ENCODE results near the gene SORT1.
"Not testable (repeated sequence)": the region's sequence is repeated elsewhere in the genome, so short reads cannot be mapped to it uniquely, and the experiment has no call there.

SORT1 gene

DNA sequence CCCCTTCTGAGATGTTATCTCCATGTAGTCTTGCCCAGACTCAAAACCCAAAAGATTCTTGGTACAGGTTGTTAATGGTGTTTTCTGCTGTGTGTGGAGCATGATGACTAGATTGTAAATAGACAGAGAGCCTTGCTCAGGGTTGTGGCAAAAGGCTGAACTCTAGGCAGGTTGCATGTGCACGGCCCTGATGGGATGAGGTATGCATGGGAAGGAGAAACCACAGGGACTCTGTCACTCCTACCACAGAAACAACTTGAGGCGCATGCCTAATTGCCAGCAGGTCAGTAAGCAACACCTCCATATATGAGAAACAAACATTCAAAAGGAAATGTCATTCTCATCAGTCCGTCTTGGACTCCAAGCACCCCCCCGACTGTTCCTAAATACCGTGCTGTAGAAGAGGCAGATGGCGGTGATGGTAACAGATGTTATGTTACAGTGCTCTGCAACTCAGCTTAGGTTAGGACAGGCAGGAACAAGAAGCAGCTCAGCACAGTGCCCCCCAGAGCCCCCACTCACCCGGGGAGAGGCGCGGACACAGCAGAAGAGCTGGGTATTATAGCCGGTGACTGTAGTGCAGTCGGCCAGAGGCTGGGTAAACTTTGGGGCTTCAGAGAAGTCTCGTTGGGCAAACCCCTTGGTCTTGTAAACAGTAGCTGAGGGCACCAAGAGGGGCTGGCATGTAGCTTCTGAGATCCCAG lies 101.9 kb downstream of the SORT1 start:
- ATAC-seq (replicated peaks; ENCODE audit: extremely low read depth, poor library complexity, severe bottlenecking): no peak
- Mint-ChIP-seq H3K4me3 (no peak overlapping the region), H3K27me3 (peaks cover 60% of the 10 kb centered on the region), H3K9me3 (no peaks in the 10 kb centered on the region), H3K36me3 (ENCODE audit: insufficient read depth) (no peaks in the 10 kb centered on the region), H3K4me1 (no peaks in the 10 kb centered on the region), H3K27ac (ENCODE audit: low read depth) (no peak overlapping the region)
- no peak for DNase-seq (ENCODE audit: low spot score in 2 of 2)

DNA sequence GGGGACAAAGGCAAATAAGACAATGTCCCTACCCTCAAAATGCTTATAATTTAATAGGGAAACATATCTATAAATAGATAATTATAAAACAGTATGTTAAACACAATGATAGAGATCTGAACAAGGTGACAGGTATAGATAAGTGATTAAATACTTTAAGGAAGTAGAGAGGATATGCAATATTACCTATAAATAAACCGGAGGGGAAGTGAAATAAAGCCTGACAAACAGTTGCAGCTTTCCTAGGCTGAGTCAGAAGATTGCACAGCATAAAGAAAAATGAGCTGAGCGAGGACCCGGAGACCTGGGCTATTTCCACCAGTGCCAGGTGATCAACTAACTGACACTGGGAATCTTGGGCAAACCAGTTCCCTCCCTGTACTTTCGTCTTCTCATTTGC lies 103.2 kb downstream of the SORT1 start:
- Mint-ChIP-seq H3K4me1 (no peaks in the 10 kb centered on the region), H3K4me3 (no peak overlapping the region), H3K9me3 (no peaks in the 10 kb centered on the region), H3K27me3 (peaks cover 56% of the 10 kb centered on the region), H3K36me3 (ENCODE audit: insufficient read depth) (no peaks in the 10 kb centered on the region), H3K27ac (ENCODE audit: low read depth) (no peak overlapping the region)
- no peak for DNase-seq (ENCODE audit: low spot score in 2 of 2)
- no peak for ATAC-seq (replicated peaks; ENCODE audit: extremely low read depth, poor library complexity, severe bottlenecking)

DNA sequence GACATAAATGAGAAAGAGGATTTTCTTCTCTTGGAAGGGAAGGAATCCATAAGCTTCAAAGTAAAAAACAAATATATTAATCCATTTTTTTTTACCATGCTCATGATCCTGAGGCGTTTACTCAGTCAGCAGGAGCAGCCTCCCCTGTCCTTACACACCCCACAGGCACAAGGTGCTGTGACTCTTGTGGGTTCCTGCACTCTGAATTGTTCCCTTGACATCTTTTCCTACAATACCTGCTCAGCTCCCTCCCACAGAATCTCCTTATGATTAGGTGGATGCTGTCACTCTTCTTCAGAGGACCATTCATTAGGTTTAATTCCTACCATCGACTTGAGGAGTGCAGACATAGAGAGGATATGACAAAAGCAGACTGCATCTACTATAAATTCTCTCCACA lies 104.7 kb downstream of the SORT1 start:
- Mint-ChIP-seq H3K36me3 (ENCODE audit: insufficient read depth) (no peaks in the 10 kb centered on the region), H3K9me3 (no peaks in the 10 kb centered on the region), H3K4me1 (no peaks in the 10 kb centered on the region), H3K27ac (ENCODE audit: low read depth) (no peak overlapping the region), H3K27me3 (peaks cover 53% of the 10 kb centered on the region), H3K4me3 (no peak overlapping the region)
- ATAC-seq (replicated peaks; ENCODE audit: extremely low read depth, poor library complexity, severe bottlenecking): no peak
- no peak for DNase-seq (ENCODE audit: low spot score in 2 of 2)

- DNase-seq (ENCODE audit: low spot score in 2 of 2) (no peak), ATAC-seq (replicated peaks; ENCODE audit: extremely low read depth, poor library complexity, severe bottlenecking) (no peak)
- Mint-ChIP-seq H3K4me3 (no peak overlapping the region), H3K27ac (ENCODE audit: low read depth) (no peak overlapping the region), H3K27me3 (peaks cover 53% of the 10 kb centered on the region), H3K36me3 (ENCODE audit: insufficient read depth) (no peaks in the 10 kb centered on the region), H3K4me1 (no peaks in the 10 kb centered on the region), H3K9me3 (no peaks in the 10 kb centered on the region)
Measured at GRCh38 chr1:109292364-109292763, 105.4 kb downstream of the SORT1 start.

DNA sequence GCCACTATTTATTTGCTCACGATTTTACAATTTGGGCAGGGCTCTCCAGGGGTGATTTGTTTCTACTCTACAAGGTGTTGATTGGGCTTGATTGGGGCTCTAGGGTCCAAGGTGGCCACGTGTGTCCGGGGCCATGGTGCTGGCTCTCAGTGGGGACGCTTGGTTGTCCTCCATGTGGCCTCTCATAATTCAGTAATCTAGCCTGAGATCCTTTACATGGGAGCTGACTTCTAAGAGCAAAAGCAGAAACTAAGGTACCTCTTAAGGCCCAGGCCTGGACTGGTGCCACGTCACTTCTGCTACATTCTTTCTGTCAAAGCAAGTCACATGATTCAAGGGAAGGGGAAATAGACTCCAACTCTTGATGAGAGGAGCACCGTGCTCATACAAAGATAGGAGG lies 106.7 kb downstream of the SORT1 start:
- Mint-ChIP-seq H3K27ac (ENCODE audit: low read depth) (no peak overlapping the region), H3K36me3 (ENCODE audit: insufficient read depth) (no peaks in the 10 kb centered on the region), H3K27me3 (peaks cover 53% of the 10 kb centered on the region), H3K4me1 (no peaks in the 10 kb centered on the region), H3K9me3 (no peaks in the 10 kb centered on the region), H3K4me3 (no peak overlapping the region)
- ATAC-seq (replicated peaks; ENCODE audit: extremely low read depth, poor library complexity, severe bottlenecking) (no peak), DNase-seq (ENCODE audit: low spot score in 2 of 2) (no peak)

- ATAC-seq (replicated peaks; ENCODE audit: extremely low read depth, poor library complexity, severe bottlenecking) (no peak), DNase-seq (ENCODE audit: low spot score in 2 of 2) (no peak)
- Mint-ChIP-seq H3K4me1 (no peaks in the 10 kb centered on the region), H3K27me3 (peaks cover 44% of the 10 kb centered on the region), H3K9me3 (no peaks in the 10 kb centered on the region), H3K4me3 (no peak overlapping the region), H3K36me3 (ENCODE audit: insufficient read depth) (no peaks in the 10 kb centered on the region), H3K27ac (ENCODE audit: low read depth) (no peak overlapping the region)
Measured at GRCh38 chr1:109290137-109290536, 107.6 kb downstream of the SORT1 start.

DNA sequence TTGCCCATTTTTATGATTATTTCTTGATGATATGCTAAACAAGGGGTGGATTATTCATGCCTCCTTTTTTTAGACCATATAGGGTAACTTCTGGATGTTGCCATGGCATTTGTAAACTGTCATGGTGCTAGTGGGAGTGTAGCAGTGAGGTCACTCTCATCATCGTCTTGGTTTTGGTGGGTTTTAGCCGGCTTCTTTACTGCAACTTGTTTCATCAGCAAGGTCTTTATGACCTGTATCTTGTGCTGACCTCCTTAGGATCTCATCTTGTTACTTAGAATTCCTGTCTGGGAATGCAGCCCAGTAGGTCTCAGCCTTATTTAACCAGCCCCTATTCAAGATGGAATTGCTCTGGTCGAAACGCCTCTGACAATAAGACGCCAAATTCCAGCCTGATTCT lies 111.0 kb downstream of the SORT1 start:
- ATAC-seq (replicated peaks; ENCODE audit: extremely low read depth, poor library complexity, severe bottlenecking); H3K27ac Mint-ChIP-seq (ENCODE audit: low read depth); H3K36me3 Mint-ChIP-seq (ENCODE audit: insufficient read depth); DNase-seq (ENCODE audit: low spot score in 2 of 2); H3K4me3 Mint-ChIP-seq; H3K9me3 Mint-ChIP-seq: not testable (repeated sequence)
- Mint-ChIP-seq H3K27me3 (peaks cover 12% of the 10 kb centered on the region), H3K4me1 (peaks cover 18% of the 10 kb centered on the region)

DNA sequence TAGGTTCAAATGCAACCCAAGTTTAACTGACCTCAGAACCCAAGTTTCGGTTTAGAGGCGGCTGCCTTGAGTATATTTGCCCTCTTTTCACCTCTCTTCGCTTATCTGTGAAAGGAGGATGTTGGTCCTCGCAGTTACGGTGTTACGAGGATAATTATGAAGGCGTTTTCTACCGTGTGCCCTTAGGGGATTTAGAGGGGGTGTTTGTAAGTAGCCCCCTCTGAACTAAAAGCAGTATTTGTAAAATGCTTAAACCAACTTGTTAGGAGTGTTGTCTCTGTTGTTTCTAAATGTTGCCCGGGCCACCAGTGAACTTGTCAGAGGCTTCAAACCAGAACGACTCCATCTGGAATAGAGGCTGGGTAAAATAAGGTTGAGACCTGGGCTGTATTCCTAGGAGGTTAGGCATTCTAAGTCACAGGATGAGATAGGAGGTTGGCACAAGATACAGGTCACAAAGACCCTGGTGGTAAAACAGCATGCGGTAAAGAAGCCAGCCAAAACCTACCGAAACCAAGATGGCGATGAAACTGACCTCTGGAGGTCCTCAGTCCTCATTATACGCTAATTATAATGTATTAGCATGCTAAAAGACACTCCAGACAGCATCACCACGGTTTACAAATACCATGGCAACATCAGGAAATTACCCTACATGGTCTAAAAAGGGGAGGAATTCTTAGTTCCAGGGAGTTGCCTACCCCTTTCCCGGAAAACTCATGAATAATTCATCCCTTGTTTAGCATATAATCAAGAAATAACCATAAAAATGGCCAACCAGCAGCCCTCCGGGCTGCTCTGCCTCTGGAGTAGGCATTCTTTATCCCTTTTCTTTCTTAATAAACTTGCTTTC lies 113.7 kb downstream of the SORT1 start:
- Mint-ChIP-seq H3K27ac (ENCODE audit: low read depth) (peak overlapping the region; percentile 80), H3K4me3 (peak overlapping the region; percentile 91)
- ATAC-seq (replicated peaks; ENCODE audit: extremely low read depth, poor library complexity, severe bottlenecking): peak; percentile 42

GRCh38 chr1:109282952-109283747 lies 114.6 kb downstream of the SORT1 start, which contains the start of gene PSRC1:
PSRC1 (minus strand) TSS chr1:109283145.
- H3K27me3 Mint-ChIP-seq: no peaks in the 10 kb centered on the region
- peak within 1 kb of the TSS; percentile 80 for H3K27ac Mint-ChIP-seq (ENCODE audit: low read depth)
- peak within 1 kb of the TSS; percentile 91 for H3K4me3 Mint-ChIP-seq
- peaks cover 18% of the 10 kb centered on the region for H3K4me1 Mint-ChIP-seq
- ATAC-seq (replicated peaks; ENCODE audit: extremely low read depth, poor library complexity, severe bottlenecking): peak; percentile 92
- DNase-seq (ENCODE audit: low spot score in 2 of 2): peak; percentile 82 to 88
- H3K36me3 Mint-ChIP-seq (ENCODE audit: insufficient read depth): peaks cover 6% of the 10 kb centered on the region
- no peaks in the 10 kb centered on the region for H3K9me3 Mint-ChIP-seq

More for the DNA sequence above, 113.7 kb downstream of the SORT1 start:
- Mint-ChIP-seq H3K9me3 (no peaks in the 10 kb centered on the region), H3K36me3 (ENCODE audit: insufficient read depth) (peaks cover 6% of the 10 kb centered on the region), H3K27me3 (peaks cover 8% of the 10 kb centered on the region), H3K4me1 (peaks cover 18% of the 10 kb centered on the region)
- no peak for DNase-seq (ENCODE audit: low spot score in 2 of 2)

DNA sequence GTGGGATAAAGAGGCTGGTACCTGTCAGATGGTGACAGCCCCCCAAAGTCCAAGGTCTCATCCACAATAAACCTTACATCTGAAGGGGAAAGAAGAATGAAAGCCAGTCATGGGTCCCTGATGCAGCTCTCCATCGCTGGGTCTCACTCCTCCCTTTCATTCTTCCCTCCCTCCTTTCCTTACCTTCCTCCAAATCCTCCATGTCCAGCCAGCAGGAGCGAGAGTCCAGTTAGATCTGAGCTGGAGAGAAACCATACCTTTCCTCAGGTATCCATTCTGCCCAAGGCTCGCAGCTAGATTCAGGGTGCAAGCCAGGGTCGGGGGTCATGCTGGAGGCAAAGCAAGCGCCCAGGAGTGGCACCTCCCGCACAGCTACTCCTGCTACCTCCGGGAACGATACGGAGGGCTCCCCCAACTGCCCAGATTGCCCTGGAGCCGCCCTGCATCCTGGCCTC lies 115.2 kb downstream of the SORT1 start:
- Mint-ChIP-seq H3K27ac (ENCODE audit: low read depth) (peak overlapping the region; percentile 80), H3K4me1 (peaks cover 18% of the 10 kb centered on the region), H3K9me3 (no peaks in the 10 kb centered on the region), H3K4me3 (peak overlapping the region; percentile 91), H3K27me3 (no peaks in the 10 kb centered on the region), H3K36me3 (ENCODE audit: insufficient read depth) (peaks cover 6% of the 10 kb centered on the region)
- no peak for DNase-seq (ENCODE audit: low spot score in 2 of 2)
- ATAC-seq (replicated peaks; ENCODE audit: extremely low read depth, poor library complexity, severe bottlenecking): no peak

DNA sequence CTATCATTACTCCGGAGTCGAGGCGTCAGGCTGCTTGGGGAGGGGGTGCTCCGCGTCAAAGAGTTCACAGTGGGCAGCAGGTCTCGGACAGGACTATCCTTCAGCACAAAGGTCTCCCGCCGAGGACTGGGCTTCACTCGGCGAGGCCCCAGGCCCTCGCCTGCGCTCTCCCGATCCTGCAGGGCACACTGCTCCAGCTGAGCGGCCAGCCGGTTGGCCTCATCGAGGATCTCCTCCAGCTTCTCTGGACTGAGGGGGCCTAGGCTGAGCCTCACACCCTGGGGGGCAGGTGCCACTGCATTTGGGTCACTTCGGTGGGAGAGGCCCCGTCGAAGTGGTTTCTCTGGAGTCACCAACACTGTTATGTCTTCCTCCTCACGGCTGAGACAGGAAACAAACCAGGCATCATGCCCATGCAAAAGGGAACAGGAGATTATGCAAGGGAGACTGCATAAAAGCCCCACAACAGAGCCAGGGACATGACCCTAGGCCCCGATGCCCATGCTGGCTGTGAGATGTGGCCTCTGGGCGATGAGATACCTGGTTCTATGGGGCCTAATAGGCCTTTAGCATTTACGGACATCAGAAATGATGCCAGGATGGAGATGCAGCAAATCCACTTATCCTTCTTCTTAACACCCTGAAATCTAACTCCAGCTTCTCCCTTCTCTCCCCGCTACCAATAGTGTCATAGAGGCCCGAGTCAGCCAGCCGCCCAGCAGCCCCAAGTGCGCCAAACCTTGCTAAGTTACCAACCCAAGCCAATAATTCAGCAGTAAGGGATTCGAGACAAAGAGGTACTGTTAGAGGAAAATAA lies 115.8 kb downstream of the SORT1 start:
- Mint-ChIP-seq H3K4me3 (peak overlapping the region; percentile 91), H3K9me3 (no peaks in the 10 kb centered on the region), H3K27ac (ENCODE audit: low read depth) (no peak overlapping the region), H3K27me3 (no peaks in the 10 kb centered on the region), H3K36me3 (ENCODE audit: insufficient read depth) (peaks cover 6% of the 10 kb centered on the region), H3K4me1 (peaks cover 23% of the 10 kb centered on the region)
- DNase-seq (ENCODE audit: low spot score in 2 of 2) (no peak), ATAC-seq (replicated peaks; ENCODE audit: extremely low read depth, poor library complexity, severe bottlenecking) (no peak)

DNA sequence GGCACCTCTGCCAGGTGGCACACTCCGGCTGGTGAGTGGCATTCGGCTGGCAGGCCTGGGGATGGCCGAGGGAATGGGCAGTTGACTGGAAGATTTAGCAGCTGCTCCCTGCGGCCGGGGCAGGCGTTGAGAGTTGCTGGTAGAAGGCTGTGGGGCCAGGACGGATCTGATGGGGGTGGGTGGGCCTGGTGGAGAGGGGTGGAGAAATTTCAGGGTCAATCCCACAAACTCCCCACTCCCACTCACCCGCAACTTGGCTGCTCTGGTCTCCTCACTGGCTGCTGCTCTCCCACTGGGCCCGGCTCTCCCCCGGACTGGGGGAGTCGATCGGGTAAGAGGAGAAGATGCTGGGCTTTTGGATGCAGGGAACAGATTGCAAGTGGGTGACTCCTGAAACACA lies 116.9 kb downstream of the SORT1 start:
- Mint-ChIP-seq H3K9me3 (no peaks in the 10 kb centered on the region), H3K27me3 (no peaks in the 10 kb centered on the region), H3K4me1 (peaks cover 23% of the 10 kb centered on the region), H3K36me3 (ENCODE audit: insufficient read depth) (peaks cover 6% of the 10 kb centered on the region), H3K27ac (ENCODE audit: low read depth) (no peak overlapping the region), H3K4me3 (no peak overlapping the region)
- DNase-seq (ENCODE audit: low spot score in 2 of 2) (no peak), ATAC-seq (replicated peaks; ENCODE audit: extremely low read depth, poor library complexity, severe bottlenecking) (no peak)

Data from central memory CD8-positive, alpha-beta T cell (primary cell).